Measurements from ENCODE around the gene SV2C. TPM values are rescaled to one million over a fixed set of nuclear protein-coding genes. Genes with fewer than 3 reads are reported as not detected.
A peak's percentile ranks its signal among the peaks of the same experiment; 100 is the strongest.

SV2C gene
- total RNA-seq, 1 donor from 2014 or later, result 0.15 TPM

- Mint-ChIP-seq H3K4me1 (no peaks in the 10 kb centered on the region), H3K27me3 (ENCODE audit: insufficient read depth, low read depth) (peaks cover 9% of the 10 kb centered on the region), H3K36me3 (peaks cover 12% of the 10 kb centered on the region), H3K4me3 (no peak overlapping the region), H3K27ac (no peak overlapping the region), H3K9me3 (no peaks in the 10 kb centered on the region)
- Histone ChIP-seq H3K79me2 (ENCODE audit: low read depth) (no peaks in the 10 kb centered on the region), H3K4me2 (no peak overlapping the region), H3F3A (ENCODE audit: low read depth) (no peaks in the 10 kb centered on the region), H4K20me1 (ENCODE audit: low read depth) (no peaks in the 10 kb centered on the region), H3K27me3 (no peaks in the 10 kb centered on the region), H3K9ac (no peak overlapping the region), H3K27ac (no peak overlapping the region), H3K4me1 (no peaks in the 10 kb centered on the region), H3K4me3 (no peak overlapping the region), H3K36me3 (no peaks in the 10 kb centered on the region), H3K9me3 (ENCODE audit: low read depth) (no peaks in the 10 kb centered on the region), H2AFZ (replicated peaks) (peak overlapping the region; percentile 42)
- no peak for DNase-seq (ENCODE audit: low spot score)
- no peak for TF ChIP-seq CTCF (IDR thresholded peaks at IDR 0.05)
- no peak for TF ChIP-seq EZH2 (IDR thresholded peaks at IDR 0.05)
- no peak for TF ChIP-seq EZH2phosphoT487 (IDR thresholded peaks at IDR 0.05)
Measured at GRCh38 chr5:76291305-76292077, 208.3 kb downstream of the SV2C start.

GRCh38 chr5:76292620-76293322 is 209.6 kb downstream of the SV2C start:
- no peak overlapping the region for H3K4me2 ChIP-seq
- H3K27me3 Mint-ChIP-seq (ENCODE audit: insufficient read depth, low read depth), result peaks cover 9% of the 10 kb centered on the region
- TF ChIP-seq CTCF (IDR thresholded peaks at IDR 0.05) (no peak), EZH2 (IDR thresholded peaks at IDR 0.05) (no peak), EZH2phosphoT487 (IDR thresholded peaks at IDR 0.05) (no peak)
- no peak overlapping the region for H3K4me3 Mint-ChIP-seq
- DNase-seq (ENCODE audit: low spot score), result no peak
- H3K27me3 ChIP-seq, result no peaks in the 10 kb centered on the region
- H3K27ac Mint-ChIP-seq, result no peak overlapping the region
- H2AFZ ChIP-seq (replicated peaks), result no peak overlapping the region
- H3K79me2 ChIP-seq (ENCODE audit: low read depth), result no peaks in the 10 kb centered on the region
- H3K4me3 ChIP-seq, result no peak overlapping the region
- H3K9me3 ChIP-seq (ENCODE audit: low read depth), result no peaks in the 10 kb centered on the region
- H3F3A ChIP-seq (ENCODE audit: low read depth), result no peaks in the 10 kb centered on the region
- no peaks in the 10 kb centered on the region for H4K20me1 ChIP-seq (ENCODE audit: low read depth)
- no peaks in the 10 kb centered on the region for H3K36me3 ChIP-seq
- no peaks in the 10 kb centered on the region for H3K9me3 Mint-ChIP-seq
- peaks cover 9% of the 10 kb centered on the region for H3K36me3 Mint-ChIP-seq
- H3K4me1 ChIP-seq, result no peaks in the 10 kb centered on the region
- no peaks in the 10 kb centered on the region for H3K4me1 Mint-ChIP-seq
- no peak overlapping the region for H3K9ac ChIP-seq
- H3K27ac ChIP-seq, result no peak overlapping the region

GRCh38 chr5:76294573-76294972 is 211.4 kb downstream of the SV2C start:
- Mint-ChIP-seq H3K27ac (no peak overlapping the region), H3K4me1 (no peaks in the 10 kb centered on the region), H3K27me3 (ENCODE audit: insufficient read depth, low read depth) (peaks cover 4% of the 10 kb centered on the region), H3K36me3 (peaks cover 7% of the 10 kb centered on the region), H3K9me3 (no peaks in the 10 kb centered on the region), H3K4me3 (no peak overlapping the region)
- Histone ChIP-seq H4K20me1 (ENCODE audit: low read depth) (no peaks in the 10 kb centered on the region), H3K4me3 (no peak overlapping the region), H2AFZ (replicated peaks) (no peak overlapping the region), H3F3A (ENCODE audit: low read depth) (no peaks in the 10 kb centered on the region), H3K9me3 (ENCODE audit: low read depth) (no peaks in the 10 kb centered on the region), H3K27me3 (no peaks in the 10 kb centered on the region), H3K4me2 (no peak overlapping the region), H3K79me2 (ENCODE audit: low read depth) (no peaks in the 10 kb centered on the region), H3K9ac (no peak overlapping the region), H3K4me1 (no peaks in the 10 kb centered on the region), H3K36me3 (no peaks in the 10 kb centered on the region), H3K27ac (no peak overlapping the region)
- no peak for TF ChIP-seq EZH2phosphoT487 (IDR thresholded peaks at IDR 0.05)
- no peak for TF ChIP-seq CTCF (IDR thresholded peaks at IDR 0.05)
- TF ChIP-seq EZH2 (IDR thresholded peaks at IDR 0.05), result no peak
- DNase-seq (ENCODE audit: low spot score), result no peak
